Lower lobe of right lung (tissue), 2 donors: ENCODE data around the gene RAET1E. TPM values are rescaled to one million over a fixed set of nuclear protein-coding genes. Genes with fewer than 3 reads are reported as not detected.
"Not testable (repeated sequence)": the region's sequence is repeated elsewhere in the genome, so short reads cannot be mapped to it uniquely, and the experiment has no call there.

ENCODE experiments used
- ATAC-seq, 2 donors: fragments of 200-7000 bp; cut with Tn5 transposase; one replicate each; pipeline ENCODE4 v1.9.1; 2020 to 2022; ENCODE audit warnings: mild to moderate bottlenecking in 2 of 2, moderate library complexity in 2 of 2
- DNase-seq: peaks from one replicate; pipeline ENCODE4 v3.0.0-alpha.2; 2020
- H3K27ac ChIP-seq: fragments of 200-600 bp; one replicate; pipeline ENCODE4 v1.8.0; 2022
- H3K27me3 ChIP-seq: fragments of 200-600 bp; one replicate; pipeline ENCODE4 v1.8.0; 2022; ENCODE audit warnings: low read depth
- H3K36me3 ChIP-seq: fragments of 200-600 bp; one replicate; pipeline ENCODE4 v1.8.0; 2022; ENCODE audit warnings: mild to moderate bottlenecking
- H3K4me1 ChIP-seq: fragments of 200-600 bp; one replicate; pipeline ENCODE4 v1.8.0; 2022
- H3K4me3 ChIP-seq: fragments of 200-600 bp; one replicate; pipeline ENCODE4 v1.8.0; 2022; ENCODE audit warnings: mild to moderate bottlenecking
- H3K9me3 ChIP-seq: fragments of 200-600 bp; one replicate; pipeline ENCODE4 v1.8.0; 2022
- intact Hi-C: fragments of 100-400 bp; cut with DNase I; formaldehyde crosslinking; loops from one replicate; pipeline ENCODE4 v1.11.0; 2022
- long read RNA-seq: library from polyadenylated mRNA; unstranded; transcript quantifications from one replicate; pipeline ENCODE4 v2.0.0, GENCODE V29; 2021
- total RNA-seq: library from RNA; stranded (reverse); fragmentation: NEBNext Ultra II Directional; extraction: Animal tissue kit (Norgen Biotek cat#: 25700); gene quantifications from one replicate; pipeline ENCODE4 v1.2.1, GENCODE V29; 2021
- TF ChIP-seq, protein P1 (sequence below): fragments of 200-600 bp; IDR thresholded peaks from one replicate; pipeline ENCODE4 v1.8.0; 2022; ENCODE audit warnings: antibody characterized with exemption, mild to moderate bottlenecking
- donor health status: DM: no; HTN: yes; CAD: no; lungs with severe emphysema.

RAET1E gene
- total RNA-seq, result not detected
- long read RNA-seq, result 0 reads

GRCh38 chr6:149897855-149898744, at the start of gene RAET1E:
Gene RAET1E (minus strand): TSS chr6:149898113. CDS start chr6:149890901, 7,212 bp downstream.
- peak; percentile 4 to 14 for ATAC-seq
- intact Hi-C loops, result no loop called here
- TF ChIP-seq, protein P1, sequence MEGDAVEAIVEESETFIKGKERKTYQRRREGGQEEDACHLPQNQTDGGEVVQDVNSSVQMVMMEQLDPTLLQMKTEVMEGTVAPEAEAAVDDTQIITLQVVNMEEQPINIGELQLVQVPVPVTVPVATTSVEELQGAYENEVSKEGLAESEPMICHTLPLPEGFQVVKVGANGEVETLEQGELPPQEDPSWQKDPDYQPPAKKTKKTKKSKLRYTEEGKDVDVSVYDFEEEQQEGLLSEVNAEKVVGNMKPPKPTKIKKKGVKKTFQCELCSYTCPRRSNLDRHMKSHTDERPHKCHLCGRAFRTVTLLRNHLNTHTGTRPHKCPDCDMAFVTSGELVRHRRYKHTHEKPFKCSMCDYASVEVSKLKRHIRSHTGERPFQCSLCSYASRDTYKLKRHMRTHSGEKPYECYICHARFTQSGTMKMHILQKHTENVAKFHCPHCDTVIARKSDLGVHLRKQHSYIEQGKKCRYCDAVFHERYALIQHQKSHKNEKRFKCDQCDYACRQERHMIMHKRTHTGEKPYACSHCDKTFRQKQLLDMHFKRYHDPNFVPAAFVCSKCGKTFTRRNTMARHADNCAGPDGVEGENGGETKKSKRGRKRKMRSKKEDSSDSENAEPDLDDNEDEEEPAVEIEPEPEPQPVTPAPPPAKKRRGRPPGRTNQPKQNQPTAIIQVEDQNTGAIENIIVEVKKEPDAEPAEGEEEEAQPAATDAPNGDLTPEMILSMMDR, result no peak
- Histone ChIP-seq H3K9me3 (no peaks in the 10 kb centered on the region), H3K4me1 (peaks cover 32% of the 10 kb centered on the region), H3K36me3 (no peaks in the 10 kb centered on the region), H3K27me3 (no peaks in the 10 kb centered on the region), H3K27ac (peak within 1 kb of the TSS; percentile 83), H3K4me3 (peak within 1 kb of the TSS; percentile 32)
- no peak for DNase-seq

GRCh38 chr6:149947533-149947932, 49.6 kb upstream of the RAET1E start:
- DNase-seq, intact Hi-C loops, H3K4me1 ChIP-seq, H3K27ac ChIP-seq, H3K9me3 ChIP-seq, ATAC-seq, H3K4me3 ChIP-seq, H3K36me3 ChIP-seq: not testable (repeated sequence)
- H3K27me3 ChIP-seq, result peaks cover 26% of the 10 kb centered on the region

DNA sequence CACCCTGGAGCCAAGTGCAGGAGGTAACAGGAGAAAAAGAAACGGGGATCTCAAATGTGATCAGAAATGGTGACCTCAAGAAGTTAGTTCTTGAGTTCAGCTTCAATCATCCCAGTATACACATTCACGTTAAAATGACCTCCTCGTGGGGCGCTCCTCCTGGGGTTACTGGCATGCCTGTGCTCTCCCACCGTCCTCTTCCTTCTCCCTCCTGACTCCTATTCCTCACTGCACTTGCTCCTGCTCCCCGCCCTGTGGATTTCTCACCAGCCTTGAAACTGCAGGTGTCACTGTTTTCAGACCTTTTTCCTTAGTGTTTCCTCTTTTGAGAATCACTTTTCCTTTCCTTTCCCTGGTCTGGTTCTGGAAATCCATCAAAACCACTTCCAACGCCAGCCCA, 48.7 kb upstream of the RAET1E start:
- H3K4me3 ChIP-seq, H3K36me3 ChIP-seq, H3K9me3 ChIP-seq, H3K4me1 ChIP-seq, H3K27ac ChIP-seq, ATAC-seq, intact Hi-C loops, DNase-seq: not testable (repeated sequence)
- peaks cover 22% of the 10 kb centered on the region for H3K27me3 ChIP-seq

DNA sequence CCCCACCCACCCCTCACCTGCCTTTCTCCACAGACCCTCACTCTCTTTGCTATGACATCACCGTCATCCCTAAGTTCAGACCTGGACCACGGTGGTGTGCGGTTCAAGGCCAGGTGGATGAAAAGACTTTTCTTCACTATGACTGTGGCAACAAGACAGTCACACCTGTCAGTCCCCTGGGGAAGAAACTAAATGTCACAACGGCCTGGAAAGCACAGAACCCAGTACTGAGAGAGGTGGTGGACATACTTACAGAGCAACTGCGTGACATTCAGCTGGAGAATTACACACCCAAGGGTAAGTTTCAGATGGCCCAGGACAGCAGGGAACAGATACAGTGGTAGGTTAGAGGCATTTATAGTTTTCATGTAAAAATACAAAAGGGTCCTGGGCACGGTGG, 47.4 kb upstream of the RAET1E start:
- H3K27me3 ChIP-seq, result peaks cover 24% of the 10 kb centered on the region
- DNase-seq, H3K27ac ChIP-seq, H3K9me3 ChIP-seq, H3K36me3 ChIP-seq, intact Hi-C loops, ATAC-seq, H3K4me3 ChIP-seq: not testable (repeated sequence)
- peaks cover 15% of the 10 kb centered on the region for H3K4me1 ChIP-seq

- H3K9me3 ChIP-seq, H3K36me3 ChIP-seq, H3K27ac ChIP-seq, ATAC-seq, intact Hi-C loops, H3K4me3 ChIP-seq, DNase-seq: not testable (repeated sequence)
- Histone ChIP-seq H3K27me3 (peaks cover 38% of the 10 kb centered on the region), H3K4me1 (peaks cover 25% of the 10 kb centered on the region)
Observed at GRCh38 chr6:149943321-149943720, 45.4 kb upstream of the RAET1E start.

DNA sequence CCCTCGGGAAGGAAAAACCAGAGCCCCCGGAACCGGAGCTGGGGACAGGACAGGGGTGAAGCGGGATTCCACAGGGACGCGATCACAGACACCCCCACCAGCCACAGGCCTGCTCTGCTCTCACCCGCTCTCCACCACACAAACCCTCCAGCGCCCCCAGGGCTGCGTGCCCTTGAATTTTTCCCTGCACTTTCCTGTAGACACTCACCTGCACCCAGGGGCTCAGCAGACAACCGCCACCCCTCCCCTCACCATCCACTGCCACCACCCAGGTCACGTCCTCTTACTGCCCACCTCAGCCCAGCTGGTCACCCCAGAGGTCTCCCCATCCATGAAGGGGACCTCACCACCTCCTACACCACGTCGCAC, 44.5 kb upstream of the RAET1E start:
- DNase-seq (no peak), ATAC-seq (peak; percentile 1 to 2)
- H3K9me3 ChIP-seq, result no peaks in the 10 kb centered on the region
- H3K27ac ChIP-seq, result peak overlapping the region; percentile 72
- no peaks in the 10 kb centered on the region for H3K36me3 ChIP-seq
- TF ChIP-seq, protein P1, result no peak
- intact Hi-C loops, result no loop called here
- peak overlapping the region; percentile 72 for H3K4me3 ChIP-seq
- H3K27me3 ChIP-seq, result peaks cover 44% of the 10 kb centered on the region
- peaks cover 29% of the 10 kb centered on the region for H3K4me1 ChIP-seq

- TF ChIP-seq, protein P1, result no peak
- DNase-seq (peak; percentile 86), ATAC-seq (peak; percentile 94)
- intact Hi-C loops, result no loop called here
- peak within 1 kb of the TSS; percentile 72 for H3K27ac ChIP-seq
- H3K36me3 ChIP-seq, result no peaks in the 10 kb centered on the region
- peaks cover 29% of the 10 kb centered on the region for H3K4me1 ChIP-seq
- H3K9me3 ChIP-seq, result no peaks in the 10 kb centered on the region
- peak within 1 kb of the TSS; percentile 72 for H3K4me3 ChIP-seq
- H3K27me3 ChIP-seq, result peaks cover 50% of the 10 kb centered on the region
Observed at GRCh38 chr6:149941583-149942460, 43.9 kb upstream of the RAET1E start, which contains the start of gene ULBP2. Gene ULBP2 (plus strand): TSS chr6:149942014. CDS start chr6:149942073, 59 bp downstream.
